CD4-positive, CD25-positive, alpha-beta regulatory T cell (primary cell): Measurements from ENCODE around the gene LRRC14B. TPM values are rescaled to one million over a fixed set of nuclear protein-coding genes. Genes with fewer than 3 reads are reported as not detected.
A peak's percentile ranks its signal among the peaks of the same experiment; 100 is the strongest.
"Not testable (repeated sequence)": the region's sequence is repeated elsewhere in the genome, so short reads cannot be mapped to it uniquely, and the experiment has no call there.

Experiments
- ATAC-seq, 2 donors: fragments of 150-1000 bp; cut with Tn5 transposase; one replicate each; pipeline ENCODE4 v1.10.0; 2021; ENCODE audit warnings: low read depth in 2 of 2, moderate number of reproducible peaks in 2 of 2, moderate library complexity in 1 of 2
- DNase-seq, 3 donors: peaks; one replicate each; pipeline versions ENCODE4 v3.0.0 to v3.0.0-alpha.2; 2012 to 2022; ENCODE audit warnings: mixed read lengths in 1 of 3
- H3K27ac ChIP-seq: one replicate; pipeline ENCODE4 v1.7.0; 2013; ENCODE audit warnings: mild to moderate bottlenecking, low read length; ENCODE audit not compliant: insufficient read depth, poor library complexity, severe bottlenecking
- H3K27me3 ChIP-seq: one replicate; pipeline ENCODE4 v1.7.0; 2013; ENCODE audit warnings: low read length; ENCODE audit not compliant: control insufficient read depth, insufficient read depth
- H3K36me3 ChIP-seq: one replicate; pipeline ENCODE4 v1.7.0; 2013; ENCODE audit warnings: mild to moderate bottlenecking, low read length, moderate library complexity; ENCODE audit not compliant: control insufficient read depth, insufficient read depth
- H3K4me1 ChIP-seq: 2 replicates; pipeline ENCODE4 v1.7.0; 2013; ENCODE audit warnings: mild to moderate bottlenecking, low read length; ENCODE audit not compliant: insufficient read depth, control insufficient read depth, poor library complexity, severe bottlenecking
- H3K4me3 ChIP-seq: one replicate; pipeline ENCODE4 v1.7.0; 2013; ENCODE audit warnings: low read depth, mild to moderate bottlenecking, low read length, moderate library complexity
- H3K9me3 ChIP-seq, 2 experiments: 1 replicate in 1 of 2; 2 replicates in 1 of 2; pipeline ENCODE4 v1.7.0; 2013; ENCODE audit warnings: low read length in 2 of 2, mild to moderate bottlenecking in 1 of 2, moderate library complexity in 1 of 2; ENCODE audit not compliant: control insufficient read depth in 2 of 2
- H3K27ac Mint-ChIP-seq, 3 donors: one replicate each; pipeline ENCODE4 v1.8.0; 2020 to 2022; ENCODE audit warnings: mild to moderate bottlenecking in 3 of 3, mixed read lengths in 3 of 3, moderate library complexity in 2 of 3
- H3K27me3 Mint-ChIP-seq: one replicate; pipeline ENCODE4 v1.8.0; 2022; ENCODE audit warnings: mild to moderate bottlenecking, mixed read lengths
- H3K36me3 Mint-ChIP-seq: one replicate; pipeline ENCODE4 v1.8.0; 2020; ENCODE audit warnings: mixed read lengths
- H3K4me1 Mint-ChIP-seq, 4 donors: one replicate each; pipeline ENCODE4 v1.8.0; 2020 to 2022; ENCODE audit warnings: mixed read lengths in 4 of 4, mild to moderate bottlenecking in 1 of 4
- H3K4me3 Mint-ChIP-seq, 4 donors: one replicate each; pipeline ENCODE4 v1.8.0; 2020 to 2022; ENCODE audit warnings: mild to moderate bottlenecking in 4 of 4, mixed read lengths in 4 of 4, moderate library complexity in 3 of 4
- H3K9me3 Mint-ChIP-seq, 7 donors: one replicate each; pipeline ENCODE4 v1.8.0; 2020 to 2022; ENCODE audit warnings: mixed read lengths in 7 of 7, mild to moderate bottlenecking in 3 of 7, moderate library complexity in 2 of 7
- polyA plus RNA-seq, 4 donors: library from polyadenylated mRNA; unstranded; fragments of 300-500 nt; fragmentation: Illumina TruSeq; gene quantifications; one replicate each; pipeline ENCODE4 v1.2.3, GENCODE V29; 2021
- total RNA-seq: library from RNA; stranded (reverse); gene quantifications from one replicate; pipeline ENCODE4 v1.2.3, GENCODE V29; 2022

LRRC14B gene
- total and polyA plus RNA-seq, 5 donors from 2014 or later: not detected

DNA sequence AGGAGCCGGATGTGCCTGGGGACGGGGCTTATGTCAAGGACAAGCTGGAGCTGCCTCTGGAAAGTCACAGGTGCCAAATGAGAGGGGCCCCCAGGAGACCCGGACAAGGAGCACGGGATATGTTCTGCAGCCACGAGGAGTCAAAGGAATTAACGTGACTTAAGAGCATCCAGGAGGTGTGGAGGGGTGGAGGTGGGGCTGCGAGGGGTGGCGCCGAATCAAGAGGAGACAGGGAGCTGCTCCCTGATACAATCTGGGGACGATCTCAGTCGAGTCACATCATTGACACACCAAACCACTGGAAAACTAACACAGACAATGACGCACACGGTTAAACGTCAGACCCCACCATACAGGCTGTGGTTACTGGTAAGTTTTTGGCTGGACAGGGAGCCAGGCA is 16.3 kb downstream of the LRRC14B start:
- Histone ChIP-seq H3K27ac (no peak overlapping the region), H3K4me3 (no peak overlapping the region), H3K36me3 (peaks cover 44% of the 10 kb centered on the region), H3K4me1 (no peaks in the 10 kb centered on the region), H3K9me3 (no peaks in the 10 kb centered on the region), H3K27me3 (no peaks in the 10 kb centered on the region)
- DNase-seq: no peak
- no peak for ATAC-seq
- Mint-ChIP-seq H3K4me3 (peak overlapping the region in 1 of 4 donors; percentile 32), H3K36me3 (peaks cover 37% of the 10 kb centered on the region), H3K27me3 (no peaks in the 10 kb centered on the region), H3K9me3 (no peaks in the 10 kb centered on the region), H3K27ac (peak overlapping the region in 2 of 3 donors; percentile 32 to 38), H3K4me1 (peaks cover 9 to 23% (median 12%) of the 10 kb centered on the region in 4 donors)

DNA sequence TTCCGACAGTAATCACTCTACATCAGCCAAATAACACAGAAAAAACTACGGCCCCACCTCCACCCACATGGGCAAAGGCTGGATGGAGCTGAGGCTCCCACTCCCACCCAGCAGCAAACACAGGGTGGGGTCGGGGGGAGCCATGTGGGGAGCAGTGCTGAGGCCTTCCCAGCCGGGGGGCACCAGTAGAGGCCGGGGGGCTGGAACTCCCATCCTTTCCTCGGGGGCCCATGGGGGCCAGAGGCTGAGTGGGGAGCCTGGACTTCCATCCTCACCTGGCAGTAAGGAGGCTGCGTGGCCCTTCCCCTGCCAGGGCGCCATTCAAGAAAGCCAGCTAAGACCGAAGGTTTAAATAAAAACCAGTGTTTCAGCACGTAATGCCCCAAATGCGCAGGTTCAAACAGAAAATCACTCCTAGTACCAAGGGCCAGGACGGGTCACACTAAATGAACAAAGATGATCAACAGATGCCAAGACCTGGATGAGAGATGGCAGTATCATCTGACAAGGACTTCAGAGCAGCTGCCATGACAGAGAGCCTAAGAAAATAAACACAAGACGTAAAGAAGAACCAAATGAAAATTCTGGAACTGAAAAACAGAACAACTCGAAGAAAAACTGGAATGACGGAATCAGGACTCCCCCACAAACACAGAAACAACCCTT is 17.3 kb downstream of the LRRC14B start:
- Histone ChIP-seq H3K9me3 (no peaks in the 10 kb centered on the region), H3K4me1 (no peaks in the 10 kb centered on the region), H3K27me3 (no peaks in the 10 kb centered on the region), H3K36me3 (peaks cover 44% of the 10 kb centered on the region), H3K4me3 (no peak overlapping the region), H3K27ac (no peak overlapping the region)
- Mint-ChIP-seq H3K27me3 (no peaks in the 10 kb centered on the region), H3K4me1 (peaks cover 9 to 24% (median 12%) of the 10 kb centered on the region in 4 donors), H3K4me3 (no peak overlapping the region), H3K36me3 (peaks cover 37% of the 10 kb centered on the region), H3K27ac (no peak overlapping the region), H3K9me3 (no peaks in the 10 kb centered on the region)
- DNase-seq (no peak), ATAC-seq (no peak)

DNA sequence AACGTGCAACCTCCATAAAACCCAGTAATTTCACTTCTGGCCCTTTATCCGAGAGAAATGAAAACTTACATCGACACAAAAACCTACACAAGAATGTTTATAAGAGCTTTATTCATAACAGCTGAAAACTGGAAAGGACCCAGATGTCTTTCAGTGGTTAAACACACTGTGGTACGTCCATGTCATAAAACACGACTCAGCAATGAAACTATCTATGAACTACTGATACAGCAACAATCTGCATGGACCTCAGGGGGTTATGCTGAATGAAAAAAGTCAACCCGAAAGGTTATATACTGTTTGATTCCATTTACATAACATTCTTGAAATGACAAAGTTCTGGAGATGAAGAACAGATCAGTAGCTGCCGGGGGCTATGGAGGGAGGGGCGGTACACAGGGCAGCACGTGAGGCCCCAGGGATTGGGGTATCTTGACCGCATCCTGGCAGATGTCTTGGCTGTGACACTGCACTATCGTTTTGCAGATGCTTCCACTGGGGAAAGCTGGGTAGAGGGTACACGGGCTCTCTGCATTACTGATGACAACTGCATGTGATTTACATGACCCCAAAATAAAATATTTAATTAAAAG is 22.6 kb downstream of the LRRC14B start:
- H3K36me3 Mint-ChIP-seq: peaks cover 25% of the 10 kb centered on the region
- Histone ChIP-seq H3K27ac (no peak overlapping the region), H3K27me3 (no peaks in the 10 kb centered on the region), H3K36me3 (peaks cover 6% of the 10 kb centered on the region), H3K4me1 (no peaks in the 10 kb centered on the region), H3K4me3 (no peak overlapping the region), H3K9me3 (no peaks in the 10 kb centered on the region)
- H3K9me3 Mint-ChIP-seq: no peaks in the 10 kb centered on the region
- peaks cover 12 to 49% (median 37%) of the 10 kb centered on the region in 4 donors for H3K4me1 Mint-ChIP-seq
- DNase-seq: no peak
- H3K27ac Mint-ChIP-seq: no peak overlapping the region
- ATAC-seq: no peak
- H3K4me3 Mint-ChIP-seq: peak overlapping the region in 3 of 4 donors; percentile 46 to 85 (median 80)
- peaks cover under 1% of the 10 kb centered on the region for H3K27me3 Mint-ChIP-seq

DNA sequence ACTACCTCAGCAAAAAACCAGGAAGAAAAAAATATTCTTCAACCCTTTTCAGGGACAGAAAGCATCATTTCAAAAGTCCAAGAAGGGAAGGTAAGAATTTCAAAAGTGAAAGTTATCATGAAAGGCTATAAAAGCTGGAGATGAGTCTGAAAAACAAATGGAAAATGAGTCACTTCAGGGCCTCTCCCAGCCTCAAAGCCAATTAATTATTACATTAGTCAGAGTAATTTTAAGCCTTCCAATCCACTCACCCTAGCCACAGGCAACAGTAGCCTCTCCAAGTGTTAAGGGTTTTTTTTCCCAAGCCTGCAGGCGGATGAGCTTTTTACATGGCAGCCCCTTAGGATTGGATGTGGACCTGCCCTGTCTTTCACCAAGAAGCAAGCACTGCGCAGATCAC is 24.0 kb downstream of the LRRC14B start:
- H3K27me3 Mint-ChIP-seq, H3K36me3 ChIP-seq, H3K27ac ChIP-seq, H3K4me3 ChIP-seq, H3K9me3 Mint-ChIP-seq, H3K27me3 ChIP-seq, H3K4me1 ChIP-seq, H3K9me3 ChIP-seq, DNase-seq, ATAC-seq: not testable (repeated sequence)
- Mint-ChIP-seq H3K4me1 (peaks cover 14 to 46% (median 32%) of the 10 kb centered on the region in 4 donors), H3K36me3 (peaks cover 19% of the 10 kb centered on the region), H3K27ac (peak overlapping the region in 2 of 3 donors; percentile 13 to 62), H3K4me3 (peak overlapping the region; percentile 46 to 85 (median 64))

DNA sequence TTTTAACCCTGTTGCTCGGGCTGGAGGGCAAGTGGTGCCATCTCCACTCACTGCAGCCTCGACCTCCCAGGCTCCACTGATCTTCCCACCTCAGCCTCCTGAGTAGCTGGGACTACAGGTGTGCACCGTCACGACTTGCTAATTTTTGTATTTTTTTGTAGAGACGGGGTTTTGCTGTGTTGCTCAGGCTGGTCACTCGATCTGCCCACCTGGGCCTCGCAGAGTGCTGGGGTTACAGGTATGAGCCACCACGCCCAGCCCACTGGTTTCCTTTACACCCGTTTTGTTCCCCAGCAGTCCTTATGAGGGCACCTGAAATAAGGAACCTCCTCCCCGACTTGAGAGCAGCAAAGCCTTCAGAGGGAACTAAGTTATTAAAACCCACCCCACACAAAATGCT is 24.8 kb downstream of the LRRC14B start:
- H3K4me1 ChIP-seq: peaks cover 15% of the 10 kb centered on the region
- H3K4me3 Mint-ChIP-seq: peak overlapping the region in 3 of 4 donors; percentile 52 to 85 (median 63)
- not testable (repeated sequence) for H3K27me3 ChIP-seq, H3K4me3 ChIP-seq, DNase-seq, H3K9me3 Mint-ChIP-seq, H3K36me3 ChIP-seq, H3K9me3 ChIP-seq, ATAC-seq, H3K27me3 Mint-ChIP-seq, H3K27ac ChIP-seq
- peaks cover 14 to 51% (median 36%) of the 10 kb centered on the region in 4 donors for H3K4me1 Mint-ChIP-seq
- H3K27ac Mint-ChIP-seq: peak overlapping the region in 1 of 3 donors; percentile 62
- peaks cover 16% of the 10 kb centered on the region for H3K36me3 Mint-ChIP-seq

DNA sequence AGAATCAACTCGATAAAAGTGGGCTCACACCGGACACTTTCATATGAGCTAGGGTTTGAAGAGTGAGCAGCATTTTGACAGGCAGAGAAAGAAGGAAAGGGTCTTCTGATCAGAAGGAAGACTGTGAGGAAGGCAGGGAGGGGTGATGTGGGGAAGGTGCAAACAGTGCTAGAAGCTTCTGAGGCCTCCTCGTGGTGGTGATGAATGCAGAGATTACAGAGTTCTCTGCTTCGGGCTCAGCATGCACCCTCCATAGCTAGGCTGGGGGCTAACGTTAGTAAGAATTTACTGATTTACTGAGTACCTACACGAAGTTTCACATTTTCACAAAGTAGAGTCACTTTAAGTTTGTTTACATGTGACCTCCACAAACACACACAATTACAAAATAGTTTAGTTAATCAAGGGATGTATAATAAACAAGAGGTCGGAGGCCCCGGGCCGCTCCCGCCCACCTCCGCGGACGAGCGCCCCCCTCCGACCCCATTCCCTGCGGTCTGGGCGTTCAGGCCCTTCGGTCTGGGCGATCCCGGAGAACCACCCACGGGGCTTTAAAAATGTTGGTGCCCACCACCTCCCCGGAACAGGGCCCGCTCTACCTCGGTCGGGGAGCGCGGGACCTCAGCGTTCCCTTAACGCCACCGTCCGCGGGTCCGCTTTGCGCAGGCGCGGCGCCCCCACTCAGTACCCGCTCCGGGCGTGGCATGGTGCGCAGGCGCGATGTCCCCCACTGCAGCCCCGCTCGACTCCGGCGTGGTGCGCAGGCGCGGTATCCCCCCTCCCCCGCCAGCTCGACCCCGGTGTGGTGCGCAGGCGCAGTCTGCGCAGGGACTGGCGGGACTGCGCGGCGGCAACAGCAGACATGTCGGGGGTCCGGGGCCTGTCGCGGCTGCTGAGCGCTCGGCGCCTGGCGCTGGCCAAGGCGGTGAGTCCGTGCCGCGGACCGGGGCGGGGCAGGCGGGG is 26.5 kb downstream of the LRRC14B start, which contains the start of the genes CCDC127 and SDHA:
CCDC127 (minus strand) TSS at position 660 of the 963 bp plus-strand sequence. CDS start 1,304 bp downstream, outside the sequence.
SDHA (plus strand) TSS at position 827 of the 963 bp plus-strand sequence; CDS start at position 863, 36 bp downstream.
- DNase-seq (peak; percentile 94 to 99 (median 98)), ATAC-seq (peak; percentile 82 to 83)
- H3K4me1 Mint-ChIP-seq: peaks cover 22 to 66% (median 49%) of the 10 kb centered on the region in 4 donors
- peaks cover 16% of the 10 kb centered on the region for H3K36me3 Mint-ChIP-seq
- H3K4me3 Mint-ChIP-seq: peak within 1 kb of the TSS; percentile 94 to 99 (median 96)
- not testable (repeated sequence) for H3K36me3 ChIP-seq, H3K27me3 ChIP-seq, H3K27me3 Mint-ChIP-seq, H3K9me3 ChIP-seq, H3K9me3 Mint-ChIP-seq
- Histone ChIP-seq H3K4me3 (peak within 1 kb of the TSS; percentile 94), H3K27ac (peak within 1 kb of the TSS; percentile 84), H3K4me1 (peaks cover 29% of the 10 kb centered on the region)
- H3K27ac Mint-ChIP-seq: peak within 1 kb of the TSS; percentile 88 to 98 (median 97)
